ENCODE data around the gene NRAP. TPM values are rescaled to one million over a fixed set of nuclear protein-coding genes. Genes with fewer than 3 reads are reported as not detected.

NRAP gene
- total RNA-seq, 1 donor = under 0.01 TPM

DNA sequence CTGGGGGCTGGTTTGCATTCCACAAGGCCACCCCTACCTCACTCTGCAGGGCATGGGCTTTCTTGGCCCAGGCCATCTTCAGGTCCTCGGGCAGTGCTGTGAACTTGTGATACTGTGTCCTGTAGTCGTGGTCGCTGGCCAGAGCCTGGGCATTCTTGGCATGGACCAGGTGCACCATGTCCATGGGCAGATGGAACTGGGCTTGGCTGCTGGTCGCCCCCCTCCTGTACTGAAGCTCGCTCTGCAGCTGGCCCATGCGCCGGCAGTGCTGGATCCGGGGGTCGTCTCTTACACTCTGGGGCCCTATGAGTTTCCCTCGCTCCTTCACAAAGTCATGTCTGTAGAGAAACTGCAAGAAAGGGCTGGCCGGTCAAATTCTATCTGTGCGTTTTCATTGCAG is 59.3 kb downstream of the NRAP start:
- DNase-seq (ENCODE audit: low read depth) = no peak
- H3K4me3 ChIP-seq (ENCODE audit: low read depth, low read length) = no peak overlapping the region
- TF ChIP-seq, protein P1, sequence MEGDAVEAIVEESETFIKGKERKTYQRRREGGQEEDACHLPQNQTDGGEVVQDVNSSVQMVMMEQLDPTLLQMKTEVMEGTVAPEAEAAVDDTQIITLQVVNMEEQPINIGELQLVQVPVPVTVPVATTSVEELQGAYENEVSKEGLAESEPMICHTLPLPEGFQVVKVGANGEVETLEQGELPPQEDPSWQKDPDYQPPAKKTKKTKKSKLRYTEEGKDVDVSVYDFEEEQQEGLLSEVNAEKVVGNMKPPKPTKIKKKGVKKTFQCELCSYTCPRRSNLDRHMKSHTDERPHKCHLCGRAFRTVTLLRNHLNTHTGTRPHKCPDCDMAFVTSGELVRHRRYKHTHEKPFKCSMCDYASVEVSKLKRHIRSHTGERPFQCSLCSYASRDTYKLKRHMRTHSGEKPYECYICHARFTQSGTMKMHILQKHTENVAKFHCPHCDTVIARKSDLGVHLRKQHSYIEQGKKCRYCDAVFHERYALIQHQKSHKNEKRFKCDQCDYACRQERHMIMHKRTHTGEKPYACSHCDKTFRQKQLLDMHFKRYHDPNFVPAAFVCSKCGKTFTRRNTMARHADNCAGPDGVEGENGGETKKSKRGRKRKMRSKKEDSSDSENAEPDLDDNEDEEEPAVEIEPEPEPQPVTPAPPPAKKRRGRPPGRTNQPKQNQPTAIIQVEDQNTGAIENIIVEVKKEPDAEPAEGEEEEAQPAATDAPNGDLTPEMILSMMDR (IDR thresholded peaks at IDR 0.05; ENCODE audit: insufficient read depth, low read length) = no peak

DNA sequence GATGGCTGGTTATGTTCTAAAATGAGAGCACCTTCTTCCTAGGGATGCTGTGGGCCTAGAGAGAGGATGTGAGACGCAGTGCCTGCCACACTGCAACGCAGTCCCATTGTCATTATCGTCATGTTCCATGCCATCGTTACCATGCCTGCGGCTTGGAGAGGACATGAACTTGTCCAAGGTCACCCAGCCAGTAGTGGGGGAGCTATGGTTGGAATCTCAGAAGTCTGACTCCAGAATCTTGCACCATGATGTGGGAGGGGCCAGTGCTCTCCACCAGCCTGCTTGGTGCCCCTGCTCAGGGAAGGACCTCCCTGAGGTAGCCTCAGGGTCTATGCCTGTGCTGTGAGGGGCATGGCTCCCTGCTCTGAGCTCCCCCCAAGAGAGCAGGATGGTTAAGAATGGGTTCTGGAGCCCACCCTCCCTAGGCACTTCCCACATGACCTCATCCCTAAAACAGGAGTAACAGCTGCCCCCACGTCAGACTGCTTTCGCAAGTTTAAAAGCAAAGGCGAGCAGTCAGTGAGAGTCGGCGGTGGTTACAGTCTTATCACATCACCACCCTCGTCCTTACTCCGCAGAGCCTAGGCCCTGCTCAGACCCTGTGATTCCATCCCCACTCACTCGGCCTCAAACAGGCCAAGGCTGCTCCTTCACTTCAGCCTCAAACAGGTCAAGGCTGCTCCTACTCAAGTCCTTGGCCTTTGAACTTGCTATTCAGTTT is 60.6 kb downstream of the NRAP start:
- TF ChIP-seq, protein P1 (IDR thresholded peaks at IDR 0.05; ENCODE audit: insufficient read depth, low read length) = no peak
- H3K4me3 ChIP-seq (ENCODE audit: low read depth, low read length) = no peak overlapping the region

DNA sequence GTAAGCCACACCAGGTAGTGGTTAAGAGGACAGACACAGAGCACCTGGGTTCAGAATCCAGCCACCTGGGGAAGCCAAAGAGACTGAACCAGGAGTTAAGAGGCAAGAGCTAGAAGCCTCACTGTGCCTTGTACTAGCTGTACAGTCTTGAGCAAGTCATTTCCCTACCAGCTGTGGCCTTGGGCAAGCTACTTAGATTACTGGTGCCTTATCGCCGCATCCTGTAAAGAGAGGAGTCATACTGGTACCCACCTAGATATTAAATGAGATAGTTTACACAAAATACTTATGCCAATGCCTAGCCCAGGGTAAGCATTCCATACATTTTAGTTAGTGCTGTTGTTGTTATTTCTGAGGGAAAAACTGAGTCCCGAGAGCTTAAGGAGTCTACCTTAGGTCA is 63.3 kb downstream of the NRAP start:
- no peak for DNase-seq (ENCODE audit: low read depth)
- H3K4me3 ChIP-seq (ENCODE audit: low read depth, low read length) = no peak overlapping the region
- TF ChIP-seq, protein P1 (IDR thresholded peaks at IDR 0.05; ENCODE audit: insufficient read depth, low read length) = no peak

More for the DNA sequence above, 60.6 kb downstream of the NRAP start:
- no peak for DNase-seq (ENCODE audit: low read depth)

DNA sequence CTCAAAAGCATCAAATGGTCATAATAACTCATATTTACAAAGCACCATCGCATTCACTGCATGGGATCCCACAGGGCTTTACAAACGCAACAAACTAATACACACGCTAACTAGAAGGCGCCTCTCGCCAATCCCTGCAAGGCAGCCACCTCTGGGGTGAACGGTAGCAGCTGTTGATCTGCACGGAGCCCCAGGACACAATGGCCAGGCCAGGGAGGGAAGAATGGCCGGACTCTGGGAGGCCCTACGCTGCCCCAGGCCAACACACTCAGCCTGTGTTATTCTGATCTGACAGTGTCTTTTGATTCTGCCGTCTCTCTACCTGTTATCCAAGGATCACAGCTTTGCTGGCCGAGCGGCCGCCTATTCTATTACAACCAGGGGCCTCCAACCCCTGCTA is 69.2 kb downstream of the NRAP start:
- TF ChIP-seq, protein P1 (IDR thresholded peaks at IDR 0.05; ENCODE audit: insufficient read depth, low read length) = no peak
- DNase-seq (ENCODE audit: low read depth) = no peak
- no peak overlapping the region for H3K4me3 ChIP-seq (ENCODE audit: low read depth, low read length)

DNA sequence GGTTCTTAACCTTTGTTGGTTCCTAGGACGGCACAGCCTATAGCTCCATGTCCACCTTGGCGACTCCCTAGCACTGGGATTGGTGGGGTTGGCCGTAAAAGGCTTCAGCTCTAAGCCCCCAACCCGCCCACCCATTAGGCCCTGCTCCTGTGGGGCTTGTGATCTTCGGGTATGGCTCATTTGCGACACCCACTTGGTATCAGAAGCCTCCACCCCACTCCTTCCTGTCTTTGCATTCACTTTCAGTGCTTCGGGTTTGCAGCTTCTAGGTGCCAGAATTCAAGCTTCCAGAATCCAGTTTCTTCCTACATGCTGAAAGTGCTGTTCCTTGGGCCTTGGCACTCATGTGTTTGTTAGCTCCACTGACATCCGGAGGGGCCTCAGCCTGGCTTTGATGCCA is 71.5 kb downstream of the NRAP start:
- DNase-seq (ENCODE audit: low read depth) = no peak
- no peak overlapping the region for H3K4me3 ChIP-seq (ENCODE audit: low read depth, low read length)
- TF ChIP-seq, protein P1 (IDR thresholded peaks at IDR 0.05; ENCODE audit: insufficient read depth, low read length) = no peak

DNA sequence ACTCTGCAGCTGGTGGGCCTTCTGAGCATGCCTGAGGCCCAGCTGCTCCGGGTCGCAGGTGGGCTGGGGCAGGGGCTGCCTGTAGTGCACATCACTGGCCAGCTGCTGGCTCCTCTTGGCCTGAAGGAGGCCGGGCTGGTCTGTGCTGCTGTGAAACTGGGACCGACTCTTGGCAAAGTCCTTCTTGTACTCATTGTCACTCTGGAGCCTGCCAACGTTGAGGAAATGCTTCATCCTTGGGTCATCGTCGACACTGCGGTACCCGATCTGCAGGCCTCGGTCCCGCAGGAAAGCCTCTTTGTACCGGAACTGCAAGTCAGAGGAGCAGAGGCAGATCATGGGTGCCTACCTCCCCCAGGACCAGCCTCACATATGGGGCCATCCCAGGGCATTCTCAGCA is 73.3 kb downstream of the NRAP start:
- DNase-seq (ENCODE audit: low read depth) = no peak
- TF ChIP-seq, protein P1 (IDR thresholded peaks at IDR 0.05; ENCODE audit: insufficient read depth, low read length) = no peak
- no peak overlapping the region for H3K4me3 ChIP-seq (ENCODE audit: low read depth, low read length)

Data from fibroblast of the aortic adventitia (primary cell).